ENCODE data around the gene PMM1.

DNA sequence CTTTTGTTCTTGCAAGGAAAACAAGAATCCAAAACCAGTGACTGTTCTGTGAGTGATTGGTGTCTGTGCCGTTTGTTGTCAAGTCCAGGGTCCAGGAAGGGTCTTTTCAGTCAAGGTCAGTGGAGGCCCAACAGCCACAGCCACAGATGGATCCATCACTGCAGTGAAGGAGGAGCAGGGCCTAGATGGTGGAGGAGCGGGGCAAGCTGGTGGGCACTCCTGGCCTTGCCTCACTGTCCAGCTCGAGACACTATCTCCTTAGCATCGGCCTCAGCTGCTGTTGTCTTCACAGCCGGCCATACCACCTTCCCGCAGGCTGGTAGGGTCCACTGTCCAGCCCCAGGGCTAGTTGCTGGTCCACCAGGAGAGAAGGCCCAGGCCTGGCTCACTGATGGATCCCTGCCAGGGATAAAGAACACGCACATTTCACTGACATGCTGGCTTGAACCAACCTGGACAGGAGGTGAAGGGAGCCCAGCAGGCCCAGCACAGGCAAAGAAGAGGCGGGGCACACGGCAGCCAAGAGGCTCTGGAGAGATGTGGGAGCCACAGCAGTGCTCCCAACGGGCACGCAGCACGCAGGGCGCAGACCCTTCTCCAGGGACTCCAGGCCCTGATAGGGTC is 60.6 kb downstream of the PMM1 start:
- TF ChIP-seq EP300 (IDR thresholded peaks at IDR 0.05) (no peak), POLR2A (IDR thresholded peaks at IDR 0.05) (no peak), POLR2AphosphoS5 (IDR thresholded peaks at IDR 0.05) (no peak)
- TF ChIP-seq, protein P1, sequence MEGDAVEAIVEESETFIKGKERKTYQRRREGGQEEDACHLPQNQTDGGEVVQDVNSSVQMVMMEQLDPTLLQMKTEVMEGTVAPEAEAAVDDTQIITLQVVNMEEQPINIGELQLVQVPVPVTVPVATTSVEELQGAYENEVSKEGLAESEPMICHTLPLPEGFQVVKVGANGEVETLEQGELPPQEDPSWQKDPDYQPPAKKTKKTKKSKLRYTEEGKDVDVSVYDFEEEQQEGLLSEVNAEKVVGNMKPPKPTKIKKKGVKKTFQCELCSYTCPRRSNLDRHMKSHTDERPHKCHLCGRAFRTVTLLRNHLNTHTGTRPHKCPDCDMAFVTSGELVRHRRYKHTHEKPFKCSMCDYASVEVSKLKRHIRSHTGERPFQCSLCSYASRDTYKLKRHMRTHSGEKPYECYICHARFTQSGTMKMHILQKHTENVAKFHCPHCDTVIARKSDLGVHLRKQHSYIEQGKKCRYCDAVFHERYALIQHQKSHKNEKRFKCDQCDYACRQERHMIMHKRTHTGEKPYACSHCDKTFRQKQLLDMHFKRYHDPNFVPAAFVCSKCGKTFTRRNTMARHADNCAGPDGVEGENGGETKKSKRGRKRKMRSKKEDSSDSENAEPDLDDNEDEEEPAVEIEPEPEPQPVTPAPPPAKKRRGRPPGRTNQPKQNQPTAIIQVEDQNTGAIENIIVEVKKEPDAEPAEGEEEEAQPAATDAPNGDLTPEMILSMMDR (IDR thresholded peaks at IDR 0.05), result no peak

Data from stomach (tissue), 4 donors.